K562 (cell line): ENCODE results near the gene PACRG. TPM values are rescaled to one million over a fixed set of nuclear protein-coding genes. Genes with fewer than 3 reads are reported as not detected.

Experiments
- KDM2B ChIP-seq: fragments of 250-450 bp; sonication (Bioruptor Pico); IDR thresholded peaks from 2 replicates; pipeline ENCODE4 v1.8.0; 2021; ENCODE audit warnings: mild to moderate bottlenecking, moderate library complexity
- NFYB ChIP-seq: IDR thresholded peaks from 2 replicates; pipeline ENCODE4 v1.6.1; 2011; ENCODE audit warnings: mild to moderate bottlenecking, moderate library complexity; ENCODE audit not compliant: insufficient read length; ENCODE audit errors: extremely low read depth
- SMC3 ChIP-seq: conservative IDR thresholded peaks from 2 replicates; pipeline ENCODE4 v1.6.1; 2011; ENCODE audit warnings: low read depth, low read length, improper control_type of control experiment; ENCODE audit not compliant: insufficient read depth
- polyA plus RNA-seq, 8 experiments: library from polyadenylated mRNA; depleted of rRNA in 4 of 8; stranded (reverse) in 5 of 8; unstranded in 3 of 8; fragments of >200 nt; fragmentation: Nextera tagmentation in 2 of 8; fragmentation: Illumina TruSeq in 1 of 8; extraction: Ambion mirVana in 2 of 8; extraction: Trizol in 1 of 8; gene quantifications; 2 replicates each; pipeline versions ENCODE4 v1.2.1 to v1.2.3, GENCODE V29; 2011 to 2014; ENCODE audit warnings: inconsistent platforms in 1 of 8, missing spikeins in 1 of 8
- total RNA-seq, 7 experiments: library from RNA; depleted of rRNA in 6 of 7; stranded (reverse); fragments of >200 nt in 6 of 7; fragmentation: Illumina TruSeq in 2 of 7; extraction: Trizol in 2 of 7; gene quantifications; 2 replicates each; pipeline versions ENCODE4 v1.2.1 to v1.2.3, GENCODE V29; 2011 to 2021; ENCODE audit warnings: low replicate concordance in 1 of 7
- TF ChIP-seq, protein P1 (sequence below), 2 experiments: fragments of 450-650 bp; IDR thresholded peaks; 2 replicates each; pipeline ENCODE4 v1.6.1; 2018; ENCODE audit warnings: mild to moderate bottlenecking in 2 of 2, low read depth in 1 of 2; ENCODE audit not compliant: partially characterized antibody in 2 of 2
- TF ChIP-seq, protein P2 (sequence below): fragments of 250-450 bp; sonication (Bioruptor Pico); IDR thresholded peaks from 2 replicates; pipeline ENCODE4 v1.5.0; 2022; ENCODE audit warnings: mild to moderate bottlenecking
- TF ChIP-seq, protein P3 (sequence below): sonication (generic); formaldehyde crosslinking; IDR thresholded peaks from 2 replicates; pipeline ENCODE4 v1.8.0; 2023; ENCODE audit warnings: missing genetic modification reagents, mild to moderate bottlenecking, borderline replicate concordance
- TF ChIP-seq, protein P4 (sequence below): fragments of 450-650 bp; IDR thresholded peaks from 2 replicates; pipeline ENCODE4 v1.6.1; 2018; ENCODE audit not compliant: partially characterized antibody

The PACRG gene
- total and polyA plus RNA-seq, 9 of the 15 experiments (the other 6 are each of a cell fraction or from before 2014, with no cell fraction given) = 0.04 TPM; not detected in 8

DNA sequence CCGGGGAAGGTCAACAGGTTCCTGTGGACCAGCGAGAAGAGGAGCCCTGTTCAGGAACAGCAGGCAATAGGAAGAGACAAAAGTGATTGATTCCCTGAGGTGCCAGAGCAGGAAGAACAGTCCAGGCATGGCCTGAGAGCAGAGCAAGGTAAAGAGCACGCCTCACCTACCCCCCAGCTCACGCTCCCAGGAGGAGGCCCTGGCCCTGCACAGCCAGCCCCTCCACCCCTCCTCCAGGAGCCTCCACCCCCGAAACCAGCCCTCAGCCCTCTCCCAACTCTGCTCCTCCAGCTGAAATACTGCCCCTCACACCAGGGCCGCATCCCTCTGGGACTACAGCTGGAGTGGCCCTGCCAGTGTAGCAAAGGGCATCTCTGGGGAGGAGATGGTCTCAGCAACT lies 504.9 kb downstream of the PACRG start (continued):
- TF ChIP-seq, protein P1, sequence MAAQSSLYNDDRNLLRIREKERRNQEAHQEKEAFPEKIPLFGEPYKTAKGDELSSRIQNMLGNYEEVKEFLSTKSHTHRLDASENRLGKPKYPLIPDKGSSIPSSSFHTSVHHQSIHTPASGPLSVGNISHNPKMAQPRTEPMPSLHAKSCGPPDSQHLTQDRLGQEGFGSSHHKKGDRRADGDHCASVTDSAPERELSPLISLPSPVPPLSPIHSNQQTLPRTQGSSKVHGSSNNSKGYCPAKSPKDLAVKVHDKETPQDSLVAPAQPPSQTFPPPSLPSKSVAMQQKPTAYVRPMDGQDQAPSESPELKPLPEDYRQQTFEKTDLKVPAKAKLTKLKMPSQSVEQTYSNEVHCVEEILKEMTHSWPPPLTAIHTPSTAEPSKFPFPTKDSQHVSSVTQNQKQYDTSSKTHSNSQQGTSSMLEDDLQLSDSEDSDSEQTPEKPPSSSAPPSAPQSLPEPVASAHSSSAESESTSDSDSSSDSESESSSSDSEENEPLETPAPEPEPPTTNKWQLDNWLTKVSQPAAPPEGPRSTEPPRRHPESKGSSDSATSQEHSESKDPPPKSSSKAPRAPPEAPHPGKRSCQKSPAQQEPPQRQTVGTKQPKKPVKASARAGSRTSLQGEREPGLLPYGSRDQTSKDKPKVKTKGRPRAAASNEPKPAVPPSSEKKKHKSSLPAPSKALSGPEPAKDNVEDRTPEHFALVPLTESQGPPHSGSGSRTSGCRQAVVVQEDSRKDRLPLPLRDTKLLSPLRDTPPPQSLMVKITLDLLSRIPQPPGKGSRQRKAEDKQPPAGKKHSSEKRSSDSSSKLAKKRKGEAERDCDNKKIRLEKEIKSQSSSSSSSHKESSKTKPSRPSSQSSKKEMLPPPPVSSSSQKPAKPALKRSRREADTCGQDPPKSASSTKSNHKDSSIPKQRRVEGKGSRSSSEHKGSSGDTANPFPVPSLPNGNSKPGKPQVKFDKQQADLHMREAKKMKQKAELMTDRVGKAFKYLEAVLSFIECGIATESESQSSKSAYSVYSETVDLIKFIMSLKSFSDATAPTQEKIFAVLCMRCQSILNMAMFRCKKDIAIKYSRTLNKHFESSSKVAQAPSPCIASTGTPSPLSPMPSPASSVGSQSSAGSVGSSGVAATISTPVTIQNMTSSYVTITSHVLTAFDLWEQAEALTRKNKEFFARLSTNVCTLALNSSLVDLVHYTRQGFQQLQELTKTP (IDR thresholded peaks at IDR 0.05; ENCODE audit: low read depth in 1 of 2, partially characterized antibody in 2 of 2) = no peak
- TF ChIP-seq, protein P2, sequence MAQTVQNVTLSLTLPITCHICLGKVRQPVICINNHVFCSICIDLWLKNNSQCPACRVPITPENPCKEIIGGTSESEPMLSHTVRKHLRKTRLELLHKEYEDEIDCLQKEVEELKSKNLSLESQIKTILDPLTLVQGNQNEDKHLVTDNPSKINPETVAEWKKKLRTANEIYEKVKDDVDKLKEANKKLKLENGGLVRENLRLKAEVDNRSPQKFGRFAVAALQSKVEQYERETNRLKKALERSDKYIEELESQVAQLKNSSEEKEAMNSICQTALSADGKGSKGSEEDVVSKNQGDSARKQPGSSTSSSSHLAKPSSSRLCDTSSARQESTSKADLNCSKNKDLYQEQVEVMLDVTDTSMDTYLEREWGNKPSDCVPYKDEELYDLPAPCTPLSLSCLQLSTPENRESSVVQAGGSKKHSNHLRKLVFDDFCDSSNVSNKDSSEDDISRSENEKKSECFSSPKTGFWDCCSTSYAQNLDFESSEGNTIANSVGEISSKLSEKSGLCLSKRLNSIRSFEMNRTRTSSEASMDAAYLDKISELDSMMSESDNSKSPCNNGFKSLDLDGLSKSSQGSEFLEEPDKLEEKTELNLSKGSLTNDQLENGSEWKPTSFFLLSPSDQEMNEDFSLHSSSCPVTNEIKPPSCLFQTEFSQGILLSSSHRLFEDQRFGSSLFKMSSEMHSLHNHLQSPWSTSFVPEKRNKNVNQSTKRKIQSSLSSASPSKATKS (CRISPR knock-in tag) = no peak
- no peak for TF ChIP-seq NFYB
- TF ChIP-seq, protein P3, sequence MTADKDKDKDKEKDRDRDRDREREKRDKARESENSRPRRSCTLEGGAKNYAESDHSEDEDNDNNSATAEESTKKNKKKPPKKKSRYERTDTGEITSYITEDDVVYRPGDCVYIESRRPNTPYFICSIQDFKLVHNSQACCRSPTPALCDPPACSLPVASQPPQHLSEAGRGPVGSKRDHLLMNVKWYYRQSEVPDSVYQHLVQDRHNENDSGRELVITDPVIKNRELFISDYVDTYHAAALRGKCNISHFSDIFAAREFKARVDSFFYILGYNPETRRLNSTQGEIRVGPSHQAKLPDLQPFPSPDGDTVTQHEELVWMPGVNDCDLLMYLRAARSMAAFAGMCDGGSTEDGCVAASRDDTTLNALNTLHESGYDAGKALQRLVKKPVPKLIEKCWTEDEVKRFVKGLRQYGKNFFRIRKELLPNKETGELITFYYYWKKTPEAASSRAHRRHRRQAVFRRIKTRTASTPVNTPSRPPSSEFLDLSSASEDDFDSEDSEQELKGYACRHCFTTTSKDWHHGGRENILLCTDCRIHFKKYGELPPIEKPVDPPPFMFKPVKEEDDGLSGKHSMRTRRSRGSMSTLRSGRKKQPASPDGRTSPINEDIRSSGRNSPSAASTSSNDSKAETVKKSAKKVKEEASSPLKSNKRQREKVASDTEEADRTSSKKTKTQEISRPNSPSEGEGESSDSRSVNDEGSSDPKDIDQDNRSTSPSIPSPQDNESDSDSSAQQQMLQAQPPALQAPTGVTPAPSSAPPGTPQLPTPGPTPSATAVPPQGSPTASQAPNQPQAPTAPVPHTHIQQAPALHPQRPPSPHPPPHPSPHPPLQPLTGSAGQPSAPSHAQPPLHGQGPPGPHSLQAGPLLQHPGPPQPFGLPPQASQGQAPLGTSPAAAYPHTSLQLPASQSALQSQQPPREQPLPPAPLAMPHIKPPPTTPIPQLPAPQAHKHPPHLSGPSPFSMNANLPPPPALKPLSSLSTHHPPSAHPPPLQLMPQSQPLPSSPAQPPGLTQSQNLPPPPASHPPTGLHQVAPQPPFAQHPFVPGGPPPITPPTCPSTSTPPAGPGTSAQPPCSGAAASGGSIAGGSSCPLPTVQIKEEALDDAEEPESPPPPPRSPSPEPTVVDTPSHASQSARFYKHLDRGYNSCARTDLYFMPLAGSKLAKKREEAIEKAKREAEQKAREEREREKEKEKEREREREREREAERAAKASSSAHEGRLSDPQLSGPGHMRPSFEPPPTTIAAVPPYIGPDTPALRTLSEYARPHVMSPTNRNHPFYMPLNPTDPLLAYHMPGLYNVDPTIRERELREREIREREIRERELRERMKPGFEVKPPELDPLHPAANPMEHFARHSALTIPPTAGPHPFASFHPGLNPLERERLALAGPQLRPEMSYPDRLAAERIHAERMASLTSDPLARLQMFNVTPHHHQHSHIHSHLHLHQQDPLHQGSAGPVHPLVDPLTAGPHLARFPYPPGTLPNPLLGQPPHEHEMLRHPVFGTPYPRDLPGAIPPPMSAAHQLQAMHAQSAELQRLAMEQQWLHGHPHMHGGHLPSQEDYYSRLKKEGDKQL (CRISPR knock-in tag) = no peak
- no peak for TF ChIP-seq KDM2B (CRISPR knock-in tag)
- TF ChIP-seq, protein P4, sequence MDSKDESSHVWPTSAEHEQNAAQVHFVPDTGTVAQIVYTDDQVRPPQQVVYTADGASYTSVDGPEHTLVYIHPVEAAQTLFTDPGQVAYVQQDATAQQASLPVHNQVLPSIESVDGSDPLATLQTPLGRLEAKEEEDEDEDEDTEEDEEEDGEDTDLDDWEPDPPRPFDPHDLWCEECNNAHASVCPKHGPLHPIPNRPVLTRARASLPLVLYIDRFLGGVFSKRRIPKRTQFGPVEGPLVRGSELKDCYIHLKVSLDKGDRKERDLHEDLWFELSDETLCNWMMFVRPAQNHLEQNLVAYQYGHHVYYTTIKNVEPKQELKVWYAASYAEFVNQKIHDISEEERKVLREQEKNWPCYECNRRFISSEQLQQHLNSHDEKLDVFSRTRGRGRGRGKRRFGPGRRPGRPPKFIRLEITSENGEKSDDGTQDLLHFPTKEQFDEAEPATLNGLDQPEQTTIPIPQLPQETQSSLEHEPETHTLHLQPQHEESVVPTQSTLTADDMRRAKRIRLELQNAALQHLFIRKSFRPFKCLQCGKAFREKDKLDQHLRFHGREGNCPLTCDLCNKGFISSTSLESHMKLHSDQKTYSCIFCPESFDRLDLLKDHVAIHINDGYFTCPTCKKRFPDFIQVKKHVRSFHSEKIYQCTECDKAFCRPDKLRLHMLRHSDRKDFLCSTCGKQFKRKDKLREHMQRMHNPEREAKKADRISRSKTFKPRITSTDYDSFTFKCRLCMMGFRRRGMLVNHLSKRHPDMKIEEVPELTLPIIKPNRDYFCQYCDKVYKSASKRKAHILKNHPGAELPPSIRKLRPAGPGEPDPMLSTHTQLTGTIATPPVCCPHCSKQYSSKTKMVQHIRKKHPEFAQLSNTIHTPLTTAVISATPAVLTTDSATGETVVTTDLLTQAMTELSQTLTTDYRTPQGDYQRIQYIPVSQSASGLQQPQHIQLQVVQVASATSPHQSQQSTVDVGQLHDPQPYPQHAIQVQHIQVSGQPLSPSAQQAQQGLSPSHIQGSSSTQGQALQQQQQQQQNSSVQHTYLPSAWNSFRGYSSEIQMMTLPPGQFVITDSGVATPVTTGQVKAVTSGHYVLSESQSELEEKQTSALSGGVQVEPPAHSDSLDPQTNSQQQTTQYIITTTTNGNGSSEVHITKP = no peak
- no peak for TF ChIP-seq SMC3
